Upper lobe of left lung (tissue), 6 donors: ENCODE data around the gene GDF11. TPM values are rescaled to one million over a fixed set of nuclear protein-coding genes. Genes with fewer than 3 reads are reported as not detected.

Experiments
- ATAC-seq, 2 donors: fragments of 200-7000 bp; cut with Tn5 transposase; one replicate each; pipeline ENCODE4 v1.9.1; 2022; ENCODE audit warnings: mild to moderate bottlenecking in 2 of 2, moderate library complexity in 2 of 2; ENCODE audit not compliant: low FRiP score in 2 of 2
- DNase-seq, 2 donors: peaks; one replicate each; pipeline ENCODE4 v3.0.0-alpha.2; 2019 to 2020
- H3K27ac ChIP-seq, 4 donors: fragments of 200-600 bp; sonication (generic); one replicate each; pipeline ENCODE4 v1.5.1; 2016 to 2019
- H3K27me3 ChIP-seq, 4 donors: fragments of 200-600 bp; sonication (generic); one replicate each; pipeline ENCODE4 v1.5.1; 2017 to 2019
- H3K36me3 ChIP-seq, 4 donors: fragments of 200-600 bp; sonication (generic); one replicate each; pipeline ENCODE4 v1.5.1; 2016 to 2019
- H3K4me1 ChIP-seq, 4 donors: fragments of 200-600 bp; sonication (generic); one replicate each; pipeline ENCODE4 v1.5.1; 2018 to 2019
- H3K4me3 ChIP-seq, 4 donors: fragments of 200-600 bp; sonication (generic); one replicate each; pipeline ENCODE4 v1.5.1; 2017 to 2019; ENCODE audit warnings: mild to moderate bottlenecking in 2 of 4, moderate library complexity in 1 of 4
- H3K9me3 ChIP-seq, 4 donors: fragments of 200-600 bp; sonication (generic); one replicate each; pipeline ENCODE4 v1.5.1; 2018 to 2019
- EP300 ChIP-seq, 4 donors: sonication (generic); formaldehyde crosslinking; IDR thresholded peaks; one replicate each; pipeline ENCODE4 v1.5.1; 2017; ENCODE audit warnings: antibody characterized with exemption in 4 of 4, control low read depth in 2 of 4
- POLR2A ChIP-seq, 4 donors: fragments of 450-650 bp; IDR thresholded peaks; one replicate each; pipeline ENCODE4 v1.5.1; 2016 to 2017; ENCODE audit warnings: antibody characterized with exemption in 4 of 4, mild to moderate bottlenecking in 2 of 4
- POLR2AphosphoS5 ChIP-seq, 2 donors: sonication (generic); formaldehyde crosslinking; IDR thresholded peaks; one replicate each; pipeline ENCODE4 v1.5.1; 2017; ENCODE audit warnings: antibody characterized with exemption in 2 of 2
- WGBS, 2 donors: methylation state at CpG; one replicate each; pipeline ENCODE4 v1.1.5; 2017 to 2018; 5-methylcytosine and 5-hydroxymethylcytosine counted together
- total RNA-seq, 6 donors: library from RNA; depleted of rRNA in 4 of 6; stranded (reverse); fragments of >200 nt in 4 of 6; gene quantifications; one replicate each; pipeline versions ENCODE4 v1.1.0 to v1.2.1, GENCODE V29; 2016 to 2021
- TF ChIP-seq, protein P1 (sequence below), 6 experiments: fragments of 450-650 bp in 4 of 6; fragments of 200-600 bp in 2 of 6; sonication (generic) in 2 of 6; IDR thresholded peaks; one replicate each; pipeline ENCODE4 v1.5.1; 2016 to 2019; ENCODE audit warnings: antibody characterized with exemption in 6 of 6
- donor health status: DM: no; HTN: no; CAD: no; lungs with moderate emphysema.
- donor health status: DM: no; HTN: yes; CAD: no; lungs with severe emphysema.

GDF11 gene
- total RNA-seq, 6 donors from 2014 or later: 1.0 to 6.8 (median 2.3) TPM

DNA sequence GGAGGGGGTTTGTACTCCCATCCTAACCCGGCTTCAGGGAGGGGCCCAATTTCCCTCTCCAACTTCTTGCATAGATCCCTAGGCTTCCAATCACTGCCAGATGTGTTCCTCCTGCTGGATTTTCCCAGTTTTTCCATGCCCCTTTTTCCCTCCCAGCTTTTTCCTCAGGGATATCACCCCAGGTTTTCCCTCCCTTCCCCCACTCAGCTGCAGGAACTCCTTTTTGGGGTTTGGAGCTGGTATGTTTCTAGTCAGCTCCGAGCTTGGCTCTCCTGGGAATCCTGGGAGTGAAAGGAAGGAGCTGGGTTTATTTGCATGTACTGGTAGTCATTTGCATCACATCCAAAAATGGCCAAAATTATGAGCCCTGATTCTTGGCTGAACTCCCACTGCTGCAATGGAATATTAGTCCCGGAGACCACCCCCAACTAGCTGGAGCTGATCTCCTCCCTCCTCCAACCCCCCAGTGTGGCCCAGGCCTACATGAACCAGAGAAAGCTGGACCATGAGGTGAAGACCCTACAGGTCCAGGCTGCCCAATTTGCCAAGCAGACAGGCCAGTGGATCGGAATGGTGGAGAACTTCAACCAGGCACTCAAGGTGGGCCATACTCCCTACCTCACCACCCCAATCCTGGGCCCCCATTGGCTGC, 24.2 kb upstream of the GDF11 start:
- peak overlapping the region in 3 of 4 donors; percentile 44 to 97 (median 93) for H3K27ac ChIP-seq
- TF ChIP-seq POLR2AphosphoS5 (IDR thresholded peaks at IDR 0.05) (no peak), EP300 (IDR thresholded peaks at IDR 0.05) (no peak), POLR2A (IDR thresholded peaks at IDR 0.05) (no peak)
- TF ChIP-seq, protein P1, sequence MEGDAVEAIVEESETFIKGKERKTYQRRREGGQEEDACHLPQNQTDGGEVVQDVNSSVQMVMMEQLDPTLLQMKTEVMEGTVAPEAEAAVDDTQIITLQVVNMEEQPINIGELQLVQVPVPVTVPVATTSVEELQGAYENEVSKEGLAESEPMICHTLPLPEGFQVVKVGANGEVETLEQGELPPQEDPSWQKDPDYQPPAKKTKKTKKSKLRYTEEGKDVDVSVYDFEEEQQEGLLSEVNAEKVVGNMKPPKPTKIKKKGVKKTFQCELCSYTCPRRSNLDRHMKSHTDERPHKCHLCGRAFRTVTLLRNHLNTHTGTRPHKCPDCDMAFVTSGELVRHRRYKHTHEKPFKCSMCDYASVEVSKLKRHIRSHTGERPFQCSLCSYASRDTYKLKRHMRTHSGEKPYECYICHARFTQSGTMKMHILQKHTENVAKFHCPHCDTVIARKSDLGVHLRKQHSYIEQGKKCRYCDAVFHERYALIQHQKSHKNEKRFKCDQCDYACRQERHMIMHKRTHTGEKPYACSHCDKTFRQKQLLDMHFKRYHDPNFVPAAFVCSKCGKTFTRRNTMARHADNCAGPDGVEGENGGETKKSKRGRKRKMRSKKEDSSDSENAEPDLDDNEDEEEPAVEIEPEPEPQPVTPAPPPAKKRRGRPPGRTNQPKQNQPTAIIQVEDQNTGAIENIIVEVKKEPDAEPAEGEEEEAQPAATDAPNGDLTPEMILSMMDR (IDR thresholded peaks at IDR 0.05): no peak
- H3K27me3 ChIP-seq: no peaks in the 10 kb centered on the region
- ATAC-seq (no peak), DNase-seq (no peak)
- WGBS, 2 donors: 69 to 84% methylated on average over 3 to 4 of the region's 4 CpGs
- no peak overlapping the region for H3K4me3 ChIP-seq
- H3K9me3 ChIP-seq: no peaks in the 10 kb centered on the region
- H3K4me1 ChIP-seq: peaks cover 36 to 67% (median 42%) of the 10 kb centered on the region in 4 donors
- H3K36me3 ChIP-seq: peaks cover 0 to 16% (median 8%) of the 10 kb centered on the region in 4 donors

DNA sequence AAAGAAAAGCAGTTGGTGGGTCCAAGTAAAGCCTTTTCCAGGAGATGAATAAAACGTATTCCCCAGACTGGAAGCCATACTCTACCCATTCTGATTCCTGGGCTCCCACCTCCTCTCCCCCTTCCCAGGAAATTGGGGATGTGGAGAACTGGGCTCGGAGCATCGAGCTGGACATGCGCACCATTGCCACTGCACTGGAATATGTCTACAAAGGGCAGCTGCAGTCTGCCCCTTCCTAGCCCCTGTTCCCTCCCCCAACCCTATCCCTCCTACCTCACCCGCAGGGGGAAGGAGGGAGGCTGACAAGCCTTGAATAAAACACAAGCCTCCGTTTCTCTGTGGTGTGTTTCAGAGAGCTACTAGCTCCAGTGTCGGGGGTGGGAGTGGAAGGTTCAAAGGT, 23.6 kb upstream of the GDF11 start:
- peak overlapping the region in 2 of 4 donors; percentile 30 to 97 for H3K27ac ChIP-seq
- TF ChIP-seq EP300 (IDR thresholded peaks at IDR 0.05): no peak

DNA sequence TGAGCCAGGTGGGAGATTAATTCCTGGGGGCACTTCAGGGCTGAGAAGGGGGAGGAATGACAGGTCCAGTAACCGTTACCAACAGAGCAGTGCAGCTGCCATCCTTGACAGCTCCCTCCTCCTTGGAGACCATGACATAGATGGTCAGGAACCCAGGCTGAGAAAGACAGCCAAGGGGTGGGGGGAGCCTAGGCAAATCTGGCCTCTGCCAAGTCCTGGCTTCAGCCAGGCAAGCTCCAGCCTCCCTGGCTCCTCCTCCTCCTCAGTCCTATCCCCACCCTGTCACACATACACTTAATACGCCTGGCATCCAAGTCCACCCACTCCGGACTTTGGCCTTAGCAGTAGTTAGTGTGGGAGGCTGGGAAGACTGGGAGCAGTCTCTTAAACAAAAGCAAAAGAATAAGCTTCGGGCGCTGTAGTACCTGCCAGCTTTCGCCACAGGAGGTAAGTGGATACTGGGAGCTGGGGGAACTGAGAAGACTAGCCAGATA, 22.8 kb upstream of the GDF11 start, which contains the start of gene RDH5:
Gene RDH5, plus strand, starts transcription at position 323 of the 494 bp plus-strand sequence. CDS start 792 bp downstream, outside the sequence.
- WGBS, 2 donors: 74 to 82% methylated on average over 5 to 6 of the region's 6 CpGs
- TF ChIP-seq POLR2A (IDR thresholded peaks at IDR 0.05) (no peak), POLR2AphosphoS5 (IDR thresholded peaks at IDR 0.05) (no peak), EP300 (IDR thresholded peaks at IDR 0.05) (no peak)
- TF ChIP-seq, protein P1 (IDR thresholded peaks at IDR 0.05): no peak
- Histone ChIP-seq H3K9me3 (no peaks in the 10 kb centered on the region), H3K27ac (peak within 1 kb of the TSS; percentile 26 to 97 (median 47)), H3K36me3 (peaks cover 5 to 30% (median 21%) of the 10 kb centered on the region in 4 donors), H3K4me3 (no peak within 1 kb of the TSS), H3K4me1 (peaks cover 36 to 76% (median 44%) of the 10 kb centered on the region in 4 donors), H3K27me3 (no peaks in the 10 kb centered on the region)
- peak in 1 of 2 donors; percentile 63 for ATAC-seq
- DNase-seq: no peak

More for the DNA sequence above, 23.6 kb upstream of the GDF11 start:
- no peaks in the 10 kb centered on the region for H3K27me3 ChIP-seq
- no peak for ATAC-seq
- H3K4me3 ChIP-seq: no peak overlapping the region
- peaks cover 5 to 23% (median 14%) of the 10 kb centered on the region in 4 donors for H3K36me3 ChIP-seq
- WGBS, 2 donors: 85 to 91% methylated on average over 7 of the region's 7 CpGs
- H3K9me3 ChIP-seq: no peaks in the 10 kb centered on the region
- peaks cover 36 to 73% (median 43%) of the 10 kb centered on the region in 4 donors for H3K4me1 ChIP-seq
- DNase-seq: no peak

DNA sequence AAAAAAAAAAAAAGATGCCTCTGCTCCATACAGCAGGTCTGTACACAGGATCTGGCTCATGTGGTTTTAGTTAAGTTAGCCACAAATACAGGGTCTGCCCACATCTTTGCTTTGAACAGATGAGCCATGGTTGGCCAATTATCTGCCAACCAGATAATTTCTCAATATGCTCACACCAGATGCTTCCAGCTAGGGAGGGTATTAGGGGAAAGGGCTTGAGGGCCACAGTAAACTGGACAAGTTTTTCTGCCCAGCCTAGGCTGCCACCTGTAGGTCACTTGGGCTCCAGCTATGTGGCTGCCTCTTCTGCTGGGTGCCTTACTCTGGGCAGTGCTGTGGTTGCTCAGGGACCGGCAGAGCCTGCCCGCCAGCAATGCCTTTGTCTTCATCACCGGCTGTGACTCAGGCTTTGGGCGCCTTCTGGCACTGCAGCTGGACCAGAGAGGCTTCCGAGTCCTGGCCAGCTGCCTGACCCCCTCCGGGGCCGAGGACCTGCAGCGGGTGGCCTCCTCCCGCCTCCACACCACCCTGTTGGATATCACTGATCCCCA, 22.0 kb upstream of the GDF11 start:
- H3K27ac ChIP-seq: peak overlapping the region; percentile 7 to 66 (median 42)
- no peak for TF ChIP-seq EP300 (IDR thresholded peaks at IDR 0.05)
- TF ChIP-seq POLR2AphosphoS5 (IDR thresholded peaks at IDR 0.05): peak in 1 of 2 donors; percentile 35
- TF ChIP-seq POLR2A (IDR thresholded peaks at IDR 0.05): no peak
- TF ChIP-seq, protein P1 (IDR thresholded peaks at IDR 0.05): peak in 5 of 6 experiments; percentile 46 to 59 (median 51)
- DNase-seq: peak; percentile 79 to 86
- H3K4me3 ChIP-seq: no peak overlapping the region
- WGBS, 2 donors: 30 to 55% methylated on average over 5 to 9 of the region's 9 CpGs
- H3K36me3 ChIP-seq: peaks cover 10 to 39% (median 29%) of the 10 kb centered on the region in 4 donors
- H3K4me1 ChIP-seq: peaks cover 30 to 77% (median 38%) of the 10 kb centered on the region in 4 donors
- peak; percentile 54 to 70 for ATAC-seq
- H3K27me3 ChIP-seq: no peaks in the 10 kb centered on the region
- H3K9me3 ChIP-seq: no peaks in the 10 kb centered on the region

DNA sequence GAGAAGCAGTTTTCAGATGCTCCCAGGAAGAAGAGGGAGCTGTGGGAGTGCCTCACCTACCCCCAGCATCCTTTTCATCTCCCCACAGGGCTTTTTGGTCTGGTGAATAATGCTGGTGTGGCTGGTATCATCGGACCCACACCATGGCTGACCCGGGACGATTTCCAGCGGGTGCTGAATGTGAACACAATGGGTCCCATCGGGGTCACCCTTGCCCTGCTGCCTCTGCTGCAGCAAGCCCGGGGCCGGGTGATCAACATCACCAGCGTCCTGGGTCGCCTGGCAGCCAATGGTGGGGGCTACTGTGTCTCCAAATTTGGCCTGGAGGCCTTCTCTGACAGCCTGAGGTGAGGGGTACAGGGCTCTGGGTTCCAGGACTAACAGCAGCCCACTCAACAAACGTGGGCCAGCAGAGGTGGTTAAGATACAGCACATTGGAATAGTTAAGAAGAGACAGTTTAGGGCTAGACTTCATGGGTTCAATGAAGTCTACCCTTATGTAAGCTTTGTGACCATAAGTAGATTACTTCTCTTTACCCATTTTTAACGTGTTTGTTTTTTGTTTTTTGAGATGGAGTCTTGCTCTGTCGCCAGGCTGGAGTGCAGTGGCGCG, 21.2 kb upstream of the GDF11 start:
- no peaks in the 10 kb centered on the region for H3K9me3 ChIP-seq
- peak overlapping the region; percentile 7 to 66 (median 42) for H3K27ac ChIP-seq
- peaks cover 31 to 80% (median 37%) of the 10 kb centered on the region in 4 donors for H3K4me1 ChIP-seq
- no peak overlapping the region for H3K4me3 ChIP-seq
- ATAC-seq (no peak), DNase-seq (no peak)
- no peaks in the 10 kb centered on the region for H3K27me3 ChIP-seq
- TF ChIP-seq POLR2A (IDR thresholded peaks at IDR 0.05): no peak
- TF ChIP-seq POLR2AphosphoS5 (IDR thresholded peaks at IDR 0.05): no peak
- TF ChIP-seq, protein P1 (IDR thresholded peaks at IDR 0.05): no peak
- TF ChIP-seq EP300 (IDR thresholded peaks at IDR 0.05): no peak
- peaks cover 10 to 46% (median 36%) of the 10 kb centered on the region in 4 donors for H3K36me3 ChIP-seq
- 80 to 82% methylated on average over 9 to 13 of the region's 14 CpGs for WGBS, 2 donors
